Measurements from ENCODE around the gene CPZ. TPM values are rescaled to one million over a fixed set of nuclear protein-coding genes. Genes with fewer than 3 reads are reported as not detected.

CPZ gene
- total RNA-seq, 6 experiments from 2014 or later: 0.24 to 0.80 (median 0.74) TPM; not detected in 1

GRCh38 chr4:8646296-8647093 is 53.9 kb downstream of the CPZ start:
- no peak overlapping the region for H3K27ac ChIP-seq
- no peaks in the 10 kb centered on the region for H3K4me1 ChIP-seq
- WGBS (ENCODE audit: insufficient coverage, low coverage, low lambda C conversion rate, missing lambda C conversion rate): 67% methylated on average over 18 of the region's 36 CpGs
- H3K9me3 ChIP-seq: no peaks in the 10 kb centered on the region
- intact Hi-C loops (cut with DNase I): no loop called here
- peak in 1 of 3 donors; percentile 35 for DNase-seq
- H3K27me3 ChIP-seq: no peaks in the 10 kb centered on the region
- no peak for ATAC-seq
- H3K4me3 ChIP-seq: no peak overlapping the region
- H3K36me3 ChIP-seq: no peaks in the 10 kb centered on the region
- no peak for TF ChIP-seq CTCF (IDR thresholded peaks at IDR 0.05)
- TF ChIP-seq POLR2A (IDR thresholded peaks at IDR 0.05): no peak

- no peak for TF ChIP-seq CTCF (IDR thresholded peaks at IDR 0.05)
- TF ChIP-seq POLR2A (IDR thresholded peaks at IDR 0.05): no peak
- no peak overlapping the region for H3K4me3 ChIP-seq
- no peaks in the 10 kb centered on the region for H3K4me1 ChIP-seq
- DNase-seq (peak in 1 of 3 donors; percentile 38), ATAC-seq (no peak)
- no peak overlapping the region for H3K27ac ChIP-seq
- H3K27me3 ChIP-seq: no peaks in the 10 kb centered on the region
- H3K36me3 ChIP-seq: no peaks in the 10 kb centered on the region
- H3K9me3 ChIP-seq: no peaks in the 10 kb centered on the region
- whole genome bisulfite sequencing (ENCODE audit: insufficient coverage, low coverage, low lambda C conversion rate, missing lambda C conversion rate): 67% methylated on average over 13 of the region's 14 CpGs
- intact Hi-C loops (cut with DNase I): no loop called here
Measured at GRCh38 chr4:8647094-8647570, 54.6 kb downstream of the CPZ start.

- no peaks in the 10 kb centered on the region for H3K27me3 ChIP-seq
- H3K9me3 ChIP-seq: no peaks in the 10 kb centered on the region
- no peak overlapping the region for H3K27ac ChIP-seq
- DNase-seq (peak in 1 of 3 donors; percentile 25), ATAC-seq (no peak)
- WGBS (ENCODE audit: insufficient coverage, low coverage, low lambda C conversion rate, missing lambda C conversion rate): 43% methylated on average over 5 of the region's 13 CpGs
- H3K36me3 ChIP-seq: no peaks in the 10 kb centered on the region
- intact Hi-C loops (cut with DNase I): no loop called here
- no peak overlapping the region for H3K4me3 ChIP-seq
- TF ChIP-seq POLR2A (IDR thresholded peaks at IDR 0.05): no peak
- TF ChIP-seq CTCF (IDR thresholded peaks at IDR 0.05): no peak
- no peaks in the 10 kb centered on the region for H3K4me1 ChIP-seq
Measured at GRCh38 chr4:8647626-8648025, 55.1 kb downstream of the CPZ start.

GRCh38 chr4:8648296-8648695 is 55.7 kb downstream of the CPZ start:
- 67% methylated on average over 6 of the region's 6 CpGs for WGBS (ENCODE audit: insufficient coverage, low coverage, low lambda C conversion rate, missing lambda C conversion rate)
- ATAC-seq (no peak), DNase-seq (peak in 1 of 3 donors; percentile 23)
- Histone ChIP-seq H3K27ac (no peak overlapping the region), H3K36me3 (no peaks in the 10 kb centered on the region), H3K4me1 (no peaks in the 10 kb centered on the region), H3K27me3 (no peaks in the 10 kb centered on the region), H3K4me3 (no peak overlapping the region), H3K9me3 (no peaks in the 10 kb centered on the region)
- TF ChIP-seq POLR2A (IDR thresholded peaks at IDR 0.05) (no peak), CTCF (IDR thresholded peaks at IDR 0.05) (no peak)
- intact Hi-C loops (cut with DNase I): no loop called here
